Measurements from ENCODE around the gene FKBP5.

Gene FKBP5

GRCh38 chr6:35725081-35725708, 36.5 kb upstream of the FKBP5 start:
- in situ Hi-C loops (cut with MboI; ENCODE audit: low sequenced_read_pairs): loop anchor here (25.0 kb wide), 1 partner anchor 413 kb away; no protein-coding TSS in a partner anchor

GRCh38 chr6:35724471-35724870, 35.8 kb upstream of the FKBP5 start:
- in situ Hi-C loops (cut with MboI; ENCODE audit: low sequenced_read_pairs): no loop called here

GRCh38 chr6:35724059-35724458, 35.3 kb upstream of the FKBP5 start:
- in situ Hi-C loops (cut with MboI; ENCODE audit: low sequenced_read_pairs): no loop called here

- in situ Hi-C loops (cut with MboI; ENCODE audit: low sequenced_read_pairs): no loop called here
Measured at GRCh38 chr6:35723587-35723986, 34.9 kb upstream of the FKBP5 start.

GRCh38 chr6:35722121-35722761, 33.5 kb upstream of the FKBP5 start:
- in situ Hi-C loops (cut with MboI; ENCODE audit: low sequenced_read_pairs): no loop called here

GRCh38 chr6:35719830-35720733, 31.4 kb upstream of the FKBP5 start:
- in situ Hi-C loops (cut with MboI; ENCODE audit: low sequenced_read_pairs): no loop called here

GRCh38 chr6:35719404-35719829, 30.7 kb upstream of the FKBP5 start:
- in situ Hi-C loops (cut with MboI; ENCODE audit: low sequenced_read_pairs): no loop called here

GRCh38 chr6:35718911-35719381, 30.2 kb upstream of the FKBP5 start:
- in situ Hi-C loops (cut with MboI; ENCODE audit: low sequenced_read_pairs): no loop called here

- in situ Hi-C loops (cut with MboI; ENCODE audit: low sequenced_read_pairs): no loop called here
Measured at GRCh38 chr6:35718375-35718736, 29.6 kb upstream of the FKBP5 start.

GRCh38 chr6:35717449-35718374, 29.0 kb upstream of the FKBP5 start:
- in situ Hi-C loops (cut with MboI; ENCODE audit: low sequenced_read_pairs): no loop called here

- in situ Hi-C loops (cut with MboI; ENCODE audit: low sequenced_read_pairs): no loop called here
Measured at GRCh38 chr6:35716798-35717197, 28.1 kb upstream of the FKBP5 start.

- in situ Hi-C loops (cut with MboI; ENCODE audit: low sequenced_read_pairs): no loop called here
Measured at GRCh38 chr6:35713006-35713767, 24.5 kb upstream of the FKBP5 start.

- in situ Hi-C loops (cut with MboI; ENCODE audit: low sequenced_read_pairs): no loop called here
Measured at GRCh38 chr6:35711731-35712130, 23.0 kb upstream of the FKBP5 start.

- in situ Hi-C loops (cut with MboI; ENCODE audit: low sequenced_read_pairs): no loop called here
Measured at GRCh38 chr6:35710241-35710847, 21.6 kb upstream of the FKBP5 start.

GRCh38 chr6:35708585-35708984, 19.9 kb upstream of the FKBP5 start:
- in situ Hi-C loops (cut with MboI; ENCODE audit: low sequenced_read_pairs): no loop called here

GRCh38 chr6:35707714-35708407, 19.1 kb upstream of the FKBP5 start:
- in situ Hi-C loops (cut with MboI; ENCODE audit: low sequenced_read_pairs): no loop called here

- in situ Hi-C loops (cut with MboI; ENCODE audit: low sequenced_read_pairs): no loop called here
Measured at GRCh38 chr6:35706468-35706867, 17.8 kb upstream of the FKBP5 start.

- in situ Hi-C loops (cut with MboI; ENCODE audit: low sequenced_read_pairs): no loop called here
Measured at GRCh38 chr6:35703554-35703953, 14.8 kb upstream of the FKBP5 start.

GRCh38 chr6:35698858-35699257, 10.1 kb upstream of the FKBP5 start:
- in situ Hi-C loops (cut with MboI; ENCODE audit: low sequenced_read_pairs): no loop called here
